K562 treated with DMSO at 1 percent for 48 hours (cell line): ENCODE results near the gene KCTD20. TPM values are rescaled to one million over a fixed set of nuclear protein-coding genes. Genes with fewer than 3 reads are reported as not detected.

ENCODE experiments used
- total RNA-seq: library from RNA; unstranded; fragments of 300-600 nt; gene quantifications from 2 replicates; pipeline ENCODE4 v1.2.3, GENCODE V29; 2022; ENCODE audit warnings: low replicate concordance; ENCODE audit errors: extremely low read depth

KCTD20 gene
- total RNA-seq = not detected in 2 replicates

GRCh38 chr6:36442671-36443470 is at the start of gene KCTD20, which contains the start of gene PXT1:
KCTD20 (plus strand) TSS chr6:36443000; CDS start chr6:36470098, 27,098 bp downstream.
PXT1 (minus strand) TSS chr6:36442854; CDS start chr6:36426082, 16,772 bp downstream.

Other genes starting within 250 kb of the KCTD20 start
- 111 TPM in 1 of 2 replicates, not detected in the other for gene BRPF3, start 246.3 kb upstream of the KCTD20 start, total RNA-seq
- gene PNPLA1, start 172.9 kb upstream of the KCTD20 start, total RNA-seq = not detected in 2 replicates
- gene BNIP5, start 106.1 kb upstream of the KCTD20 start, total RNA-seq = not detected in 2 replicates
- gene ETV7, start 55.3 kb upstream of the KCTD20 start, total RNA-seq = not detected in 2 replicates
- gene PXT1, start 146 bp upstream of the KCTD20 start, total RNA-seq = not detected in 2 replicates
- gene STK38, start 104.5 kb downstream of the KCTD20 start, total RNA-seq = not detected in 2 replicates
- not detected in 2 replicates for gene SRSF3, start 151.4 kb downstream of the KCTD20 start, total RNA-seq
- not detected in 2 replicates for gene CDKN1A, start 235.7 kb downstream of the KCTD20 start, total RNA-seq